PFSK-1 (cell line): Measurements from ENCODE around the gene MLN.

Experiments used
- POLR2AphosphoS5 ChIP-seq: IDR thresholded peaks from 2 replicates; pipeline ENCODE4 v1.6.1; 2012; ENCODE audit warnings: low read depth, mild to moderate bottlenecking, control low read depth, low read length, moderate library complexity
- REST ChIP-seq, 2 experiments: IDR thresholded peaks; 2 replicates each; pipeline versions ENCODE4 v1.6.1 to v1.8.0; 2011 to 2012; ENCODE audit warnings: low read depth in 2 of 2, low read length in 2 of 2, control low read depth in 1 of 2, inconsistent platforms in 1 of 2, mild to moderate bottlenecking in 1 of 2, moderate library complexity in 1 of 2; ENCODE audit not compliant: insufficient read depth in 1 of 2

DNA sequence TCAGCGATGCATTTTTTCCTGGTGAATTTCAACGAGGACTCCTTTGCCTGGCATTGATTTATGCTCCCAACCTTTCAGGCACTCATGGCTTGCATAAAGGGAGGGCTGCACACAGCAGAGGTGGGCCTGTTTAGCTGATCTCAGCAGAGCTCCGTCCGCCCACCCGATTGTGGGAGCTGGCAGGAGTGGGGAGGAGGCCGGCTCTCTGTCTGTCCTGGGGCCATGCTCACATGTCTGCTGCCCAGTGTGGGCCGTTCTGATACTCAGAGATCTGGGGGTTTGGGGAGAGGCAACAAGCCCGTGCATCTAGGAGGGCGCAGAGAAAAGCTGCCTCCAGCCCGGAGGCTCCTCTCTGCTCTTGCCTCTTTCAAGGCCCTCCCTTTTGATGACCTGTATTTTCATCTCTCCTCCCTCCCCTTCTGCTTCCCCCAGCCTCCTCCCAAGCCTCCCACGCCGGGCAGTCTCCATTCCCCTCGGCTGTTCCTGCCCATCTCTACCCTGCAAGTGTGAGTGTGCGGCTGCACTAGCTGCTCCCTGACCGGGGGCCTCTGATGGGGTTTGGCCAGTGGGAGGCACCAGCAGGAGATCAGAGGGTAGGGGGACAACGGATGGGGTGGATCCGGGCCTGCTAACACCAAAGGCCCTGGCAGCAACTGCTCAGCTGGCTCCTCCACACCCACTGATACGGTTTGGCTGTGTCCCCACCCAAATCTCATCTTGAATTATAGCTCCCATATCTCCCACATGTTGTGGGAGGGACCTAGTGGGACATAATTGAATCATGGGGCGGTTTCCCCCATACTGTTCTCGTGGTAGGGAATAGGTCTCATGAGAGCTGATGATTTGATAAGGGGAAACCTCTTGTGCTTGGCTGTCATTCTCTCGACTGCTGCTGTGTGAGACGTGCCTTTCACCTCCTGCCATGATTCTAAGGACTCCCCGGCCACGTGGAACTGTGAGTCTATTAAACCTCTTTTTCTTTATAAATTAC, 39.6 kb upstream of the MLN start:
- TF ChIP-seq POLR2AphosphoS5 (no peak), REST (IDR thresholded peaks at IDR 0.05; ENCODE audit: insufficient read depth in 1 of 2, low read depth in 2 of 2, low read length in 2 of 2) (no peak)
